Adipocyte (in vitro differentiated cells): ENCODE results near the gene MRAS.

ENCODE experiments used
- DNase-seq: peaks from one replicate; pipeline ENCODE4 v3.0.0-alpha.2; 2015; ENCODE audit warnings: low read depth
- H3K27me3 ChIP-seq: replicated peaks from 2 replicates; pipeline ENCODE4 v1.7.0; 2013; ENCODE audit warnings: mild to moderate bottlenecking, low read length, moderate library complexity; ENCODE audit not compliant: control insufficient read depth, insufficient read depth
- H3K36me3 ChIP-seq: 2 replicates; pipeline ENCODE4 v1.7.0; 2013; ENCODE audit warnings: low read length, mild to moderate bottlenecking, moderate library complexity; ENCODE audit not compliant: control insufficient read depth, insufficient read depth, severe bottlenecking
- H3K4me1 ChIP-seq: 2 replicates; pipeline ENCODE4 v1.7.0; 2013; ENCODE audit warnings: mild to moderate bottlenecking, low read length, moderate library complexity; ENCODE audit not compliant: control insufficient read depth, insufficient read depth
- H3K4me3 ChIP-seq: 2 replicates; pipeline ENCODE4 v1.7.0; 2013; ENCODE audit warnings: mild to moderate bottlenecking, low read length, moderate library complexity
- H3K9ac ChIP-seq: 2 replicates; pipeline ENCODE4 v1.7.0; 2013; ENCODE audit warnings: mild to moderate bottlenecking, low read length, moderate library complexity
- H3K9me3 ChIP-seq: 2 replicates; pipeline ENCODE4 v1.7.0; 2013; ENCODE audit warnings: mild to moderate bottlenecking, low read length, moderate library complexity; ENCODE audit not compliant: control insufficient read depth

Gene MRAS

DNA sequence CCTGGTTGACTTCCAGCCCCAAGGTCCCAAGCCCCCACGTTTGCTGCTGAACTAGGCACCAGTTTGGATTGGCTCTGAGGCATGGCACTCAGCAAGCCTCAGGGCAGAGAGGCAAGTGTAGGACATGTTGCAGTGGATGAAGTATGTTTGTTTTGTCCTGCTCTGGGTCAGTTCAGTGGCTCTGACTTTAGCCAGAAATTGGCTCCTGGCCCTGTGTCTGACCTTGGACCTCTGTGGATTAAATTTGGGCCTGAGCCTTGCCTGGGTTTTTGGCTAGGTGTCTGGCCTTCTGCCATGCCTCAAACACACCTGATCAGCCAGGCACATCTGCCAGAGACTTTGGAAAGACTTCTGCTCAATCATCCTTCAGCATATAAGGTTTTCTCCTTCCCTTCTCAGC is 3.6 kb upstream of the MRAS start:
- H3K27me3 ChIP-seq, result no peaks in the 10 kb centered on the region
- no peak overlapping the region for H3K4me3 ChIP-seq
- H3K9me3 ChIP-seq, result no peaks in the 10 kb centered on the region
- H3K36me3 ChIP-seq, result no peaks in the 10 kb centered on the region
- peaks cover 16% of the 10 kb centered on the region for H3K4me1 ChIP-seq
- DNase-seq, result no peak
- no peak overlapping the region for H3K9ac ChIP-seq

DNA sequence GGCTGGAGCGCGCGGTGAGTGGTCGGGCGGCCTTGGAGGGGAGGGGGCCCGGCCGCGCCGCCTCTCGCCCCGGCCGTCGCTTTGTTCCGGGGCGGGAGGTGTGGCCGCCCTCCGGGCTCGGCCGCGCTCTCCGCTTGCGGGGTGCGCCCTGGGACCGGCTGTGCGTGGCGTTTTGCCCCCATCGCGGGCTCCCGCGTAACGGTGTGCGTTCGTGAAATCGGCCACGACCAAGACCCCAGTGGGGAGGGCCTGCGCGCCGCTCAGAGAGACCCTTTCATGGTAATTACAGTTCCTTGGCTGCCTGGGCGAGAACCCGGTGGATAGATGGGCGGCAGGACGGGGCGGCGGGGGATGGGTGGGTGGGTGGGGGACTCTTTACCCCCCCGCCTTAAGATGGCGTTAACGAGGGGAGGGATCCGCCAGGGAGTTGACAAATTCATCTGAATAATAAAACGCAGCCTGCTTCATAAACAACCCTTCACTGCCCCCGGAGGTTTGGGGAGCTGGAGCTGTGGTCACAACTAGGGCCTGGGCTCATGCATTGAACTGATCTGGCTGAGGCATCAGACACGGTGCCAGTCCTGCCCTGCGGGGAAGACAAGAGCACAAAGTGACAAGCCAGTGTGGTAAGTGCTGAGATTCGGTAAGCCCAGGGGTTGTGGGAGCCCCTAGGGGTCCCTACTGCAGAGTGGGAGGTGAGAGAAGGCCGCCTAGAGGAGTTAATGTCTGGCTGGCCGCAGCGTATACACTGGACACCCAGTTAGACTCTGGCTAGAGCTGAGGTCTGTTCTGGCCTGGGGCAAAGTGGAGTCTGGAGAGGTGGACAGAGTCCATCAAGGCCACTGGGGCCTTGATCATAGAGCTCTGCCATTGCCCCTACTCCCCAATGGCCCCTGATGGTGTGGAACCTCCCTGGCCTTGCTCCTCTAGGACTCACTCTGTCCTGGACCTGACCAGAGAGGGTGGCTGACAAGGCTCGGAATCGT is 668 bp downstream of the MRAS start:
- peak; percentile 61 for DNase-seq
- Histone ChIP-seq H3K27me3 (no peaks in the 10 kb centered on the region), H3K4me3 (peak overlapping the region; percentile 96), H3K9me3 (no peaks in the 10 kb centered on the region), H3K4me1 (peaks cover 40% of the 10 kb centered on the region), H3K9ac (peak overlapping the region; percentile 96), H3K36me3 (no peaks in the 10 kb centered on the region)

GRCh38 chr3:138349926-138350665 is 1.7 kb downstream of the MRAS start:
- DNase-seq, result peak; percentile 60
- Histone ChIP-seq H3K4me1 (peaks cover 35% of the 10 kb centered on the region), H3K9me3 (no peaks in the 10 kb centered on the region), H3K36me3 (peaks cover 5% of the 10 kb centered on the region), H3K9ac (peak overlapping the region; percentile 96), H3K4me3 (peak overlapping the region; percentile 96), H3K27me3 (no peaks in the 10 kb centered on the region)

DNA sequence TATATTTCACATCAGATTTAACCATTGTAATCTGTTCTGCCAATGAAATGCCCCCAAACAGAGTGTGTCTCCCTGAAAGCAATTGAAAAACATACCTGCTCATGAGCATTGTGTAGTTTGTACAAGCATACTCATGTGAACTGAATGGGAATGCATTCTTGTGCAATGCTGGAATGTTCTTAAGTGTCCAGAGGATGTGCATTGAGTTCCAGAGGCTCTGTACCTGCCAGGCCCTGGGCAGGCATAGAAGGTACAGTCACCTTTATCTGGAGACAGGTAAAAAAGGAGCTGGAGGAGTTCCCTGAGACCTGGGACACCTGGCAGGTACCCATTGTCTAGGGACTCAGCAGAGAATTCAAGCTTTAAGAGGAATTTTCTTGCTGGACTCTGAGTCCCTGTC is 2.8 kb downstream of the MRAS start:
- H3K36me3 ChIP-seq, result peaks cover 15% of the 10 kb centered on the region
- H3K4me1 ChIP-seq, result peaks cover 35% of the 10 kb centered on the region
- no peak overlapping the region for H3K9ac ChIP-seq
- no peak for DNase-seq
- no peaks in the 10 kb centered on the region for H3K27me3 ChIP-seq
- peak overlapping the region; percentile 96 for H3K4me3 ChIP-seq
- H3K9me3 ChIP-seq, result no peaks in the 10 kb centered on the region

DNA sequence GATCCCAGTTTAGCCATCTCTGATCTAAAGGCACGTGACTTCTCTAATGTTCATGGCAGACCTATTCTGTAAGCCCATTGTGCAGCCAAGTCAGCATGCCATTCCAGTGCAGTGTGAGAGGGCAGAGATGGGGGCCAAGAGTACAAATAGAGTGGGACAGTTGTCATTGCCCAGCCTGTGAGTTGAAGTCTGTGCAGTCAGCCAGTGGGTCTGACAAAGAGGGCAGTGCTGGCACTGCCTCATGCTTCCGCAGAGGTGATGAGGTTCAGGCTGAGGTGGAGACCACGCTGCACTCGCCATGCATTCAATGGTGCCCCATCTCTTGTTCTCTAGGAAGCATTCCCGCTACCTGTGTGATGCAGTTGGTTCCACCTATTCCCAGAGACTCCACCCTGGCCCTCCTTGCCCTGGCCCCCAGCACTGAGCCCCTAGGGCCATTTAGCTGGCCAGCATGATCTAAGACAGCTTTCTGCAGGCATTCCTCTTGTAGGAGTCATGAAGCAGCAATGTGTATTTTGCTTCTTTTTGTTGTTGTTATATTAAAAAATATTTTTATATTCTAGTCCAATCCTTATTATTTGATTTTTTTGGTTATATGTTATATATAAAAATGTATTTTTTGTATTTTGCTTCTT is 3.7 kb downstream of the MRAS start:
- Histone ChIP-seq H3K27me3 (no peaks in the 10 kb centered on the region), H3K36me3 (peaks cover 17% of the 10 kb centered on the region), H3K9me3 (no peaks in the 10 kb centered on the region), H3K4me3 (peak overlapping the region; percentile 26), H3K4me1 (peaks cover 40% of the 10 kb centered on the region), H3K9ac (no peak overlapping the region)
- peak; percentile 47 for DNase-seq

- no peak overlapping the region for H3K9ac ChIP-seq
- peaks cover 17% of the 10 kb centered on the region for H3K36me3 ChIP-seq
- no peak overlapping the region for H3K4me3 ChIP-seq
- no peaks in the 10 kb centered on the region for H3K9me3 ChIP-seq
- DNase-seq, result no peak
- no peaks in the 10 kb centered on the region for H3K27me3 ChIP-seq
- H3K4me1 ChIP-seq, result peaks cover 59% of the 10 kb centered on the region
Observed at GRCh38 chr3:138354376-138354775, 6.0 kb downstream of the MRAS start.

DNA sequence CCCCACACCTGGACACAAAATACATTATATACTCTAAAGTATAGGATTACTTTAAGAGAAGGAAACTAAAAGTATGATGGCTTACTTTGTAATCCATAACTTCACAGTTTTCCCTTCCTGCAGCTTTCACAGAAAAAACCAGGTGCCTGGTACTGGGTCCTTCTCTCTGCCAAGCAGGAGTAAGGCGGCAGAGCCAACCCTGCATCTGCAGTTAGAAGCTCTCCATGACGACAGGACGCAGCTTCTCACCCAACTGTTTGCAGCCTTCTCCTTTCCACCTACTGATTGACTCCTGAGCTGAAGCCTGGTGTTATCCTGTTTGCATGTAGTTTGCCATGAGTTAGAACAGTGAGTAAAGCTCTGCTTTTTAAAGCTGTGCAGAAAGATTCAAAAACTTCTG is 6.7 kb downstream of the MRAS start:
- Histone ChIP-seq H3K9me3 (no peaks in the 10 kb centered on the region), H3K4me3 (no peak overlapping the region), H3K36me3 (peaks cover 17% of the 10 kb centered on the region), H3K27me3 (no peaks in the 10 kb centered on the region), H3K9ac (no peak overlapping the region), H3K4me1 (peaks cover 60% of the 10 kb centered on the region)
- DNase-seq, result no peak

- H3K4me3 ChIP-seq, result no peak overlapping the region
- H3K9ac ChIP-seq, result no peak overlapping the region
- no peaks in the 10 kb centered on the region for H3K27me3 ChIP-seq
- H3K9me3 ChIP-seq, result no peaks in the 10 kb centered on the region
- no peak for DNase-seq
- H3K36me3 ChIP-seq, result peaks cover 17% of the 10 kb centered on the region
- peaks cover 60% of the 10 kb centered on the region for H3K4me1 ChIP-seq
Observed at GRCh38 chr3:138356730-138357405, 8.5 kb downstream of the MRAS start.

GRCh38 chr3:138359148-138359918 is 11.0 kb downstream of the MRAS start:
- H3K9ac ChIP-seq, result no peak overlapping the region
- no peaks in the 10 kb centered on the region for H3K9me3 ChIP-seq
- peaks cover 55% of the 10 kb centered on the region for H3K4me1 ChIP-seq
- H3K36me3 ChIP-seq, result peaks cover 18% of the 10 kb centered on the region
- DNase-seq, result no peak
- no peaks in the 10 kb centered on the region for H3K27me3 ChIP-seq
- H3K4me3 ChIP-seq, result no peak overlapping the region
